Esophagus squamous epithelium (tissue), 5 donors: ENCODE data around the gene UCP2. TPM values are rescaled to one million over a fixed set of nuclear protein-coding genes. Genes with fewer than 3 reads are reported as not detected.

ENCODE experiments used
- DNase-seq: peaks from one replicate; lab custom pipeline; 2025; lab: John Stamatoyannopoulos, UW
- H3K27ac ChIP-seq, 4 donors: fragments of 200-600 bp; sonication (generic); one replicate each; pipeline ENCODE4 v1.5.1; 2016 to 2019; ENCODE audit warnings: mild to moderate bottlenecking in 1 of 4
- H3K27me3 ChIP-seq, 4 donors: fragments of 200-600 bp; sonication (generic); 1 replicate in 3 of 4; 2 replicates in 1 of 4; pipeline versions ENCODE4 v1.5.1 to v1.6.0; 2017 to 2021; ENCODE audit warnings: antibody characterized with exemption in 1 of 4
- H3K36me3 ChIP-seq, 3 donors: fragments of 200-600 bp; sonication (generic); one replicate each; pipeline ENCODE4 v1.5.1; 2016 to 2019
- H3K4me1 ChIP-seq, 3 donors: fragments of 200-600 bp; sonication (generic); one replicate each; pipeline ENCODE4 v1.5.1; 2017 to 2019
- H3K4me3 ChIP-seq, 4 donors: fragments of 200-600 bp; sonication (generic); 1 replicate in 3 of 4; 2 replicates in 1 of 4; pipeline ENCODE4 v1.5.1; 2016 to 2019; ENCODE audit warnings: mild to moderate bottlenecking in 2 of 4, moderate library complexity in 1 of 4
- H3K9me3 ChIP-seq, 3 donors: fragments of 200-600 bp; sonication (generic); one replicate each; pipeline ENCODE4 v1.5.1; 2016 to 2019
- CTCF ChIP-seq, 6 experiments: fragments of 450-650 bp in 4 of 6; fragments of 200-600 bp in 2 of 6; sonication (generic) in 2 of 6; IDR thresholded peaks; one replicate each; pipeline ENCODE4 v1.5.1; 2016 to 2019; ENCODE audit warnings: antibody characterized with exemption in 6 of 6, mild to moderate bottlenecking in 4 of 6, moderate library complexity in 4 of 6
- POLR2A ChIP-seq, 4 donors: fragments of 450-650 bp; IDR thresholded peaks; one replicate each; pipeline ENCODE4 v1.6.1; 2017; ENCODE audit warnings: antibody characterized with exemption in 4 of 4, mild to moderate bottlenecking in 4 of 4, moderate library complexity in 3 of 4
- WGBS, 2 donors: methylation state at CpG; one replicate each; pipeline ENCODE4 v1.1.5; 2018; 5-methylcytosine and 5-hydroxymethylcytosine counted together
- intact Hi-C: fragments of 100-400 bp; cut with DNase I; formaldehyde crosslinking; loops from one replicate; pipeline ENCODE4 v1.15.0; 2022
- total RNA-seq, 4 donors: library from RNA; depleted of rRNA; stranded (reverse); fragments of >200 nt; gene quantifications; one replicate each; pipeline ENCODE4 v1.1.0, GENCODE V29; 2016
- donor health status: DM: yes; HTN: yes; CAD: no.

UCP2 gene
- total RNA-seq, 4 donors from 2014 or later: 4.0 to 26.7 (median 7.1) TPM

GRCh38 chr11:73950869-73951710 is 31.6 kb downstream of the UCP2 start, which contains the start of gene DNAJB13:
TSS of gene DNAJB13 (plus strand) at chr11:73951026. CDS start at chr11:73951070, 44 bp downstream.
- WGBS, 2 donors: 67 to 79% methylated on average over 11 to 12 of the region's 12 CpGs
- Histone ChIP-seq H3K9me3 (no peaks in the 10 kb centered on the region), H3K4me3 (no peak within 1 kb of the TSS), H3K27me3 (no peaks in the 10 kb centered on the region), H3K4me1 (peaks cover 0 to 3% (median 0%) of the 10 kb centered on the region in 3 donors), H3K27ac (no peak within 1 kb of the TSS), H3K36me3 (no peaks in the 10 kb centered on the region)
- DNase-seq: no peak
- intact Hi-C loops: no loop called here
- no peak for TF ChIP-seq CTCF (IDR thresholded peaks at IDR 0.05)
- TF ChIP-seq POLR2A (IDR thresholded peaks at IDR 0.05): no peak

- H3K36me3 ChIP-seq: no peaks in the 10 kb centered on the region
- H3K4me1 ChIP-seq: no peaks in the 10 kb centered on the region
- no peak overlapping the region for H3K27ac ChIP-seq
- H3K4me3 ChIP-seq: no peak overlapping the region
- H3K9me3 ChIP-seq: no peaks in the 10 kb centered on the region
- no peak for DNase-seq
- TF ChIP-seq POLR2A (IDR thresholded peaks at IDR 0.05) (no peak), CTCF (IDR thresholded peaks at IDR 0.05) (no peak)
- WGBS, 2 donors: 90 to 92% methylated on average over 5 of the region's 5 CpGs
- intact Hi-C loops: no loop called here
- H3K27me3 ChIP-seq: no peaks in the 10 kb centered on the region
These were observed 32.7 kb downstream of the UCP2 start for GRCh38 chr11:73949912-73950311.

GRCh38 chr11:73949246-73949645 is 33.4 kb downstream of the UCP2 start:
- intact Hi-C loops: no loop called here
- Histone ChIP-seq H3K4me3 (no peak overlapping the region), H3K27me3 (no peaks in the 10 kb centered on the region), H3K9me3 (no peaks in the 10 kb centered on the region), H3K4me1 (no peaks in the 10 kb centered on the region), H3K36me3 (no peaks in the 10 kb centered on the region), H3K27ac (no peak overlapping the region)
- 65 to 79% methylated on average over 4 of the region's 4 CpGs for WGBS, 2 donors
- no peak for DNase-seq
- TF ChIP-seq CTCF (IDR thresholded peaks at IDR 0.05) (no peak), POLR2A (IDR thresholded peaks at IDR 0.05) (no peak)

- H3K9me3 ChIP-seq: no peaks in the 10 kb centered on the region
- H3K27me3 ChIP-seq: no peaks in the 10 kb centered on the region
- 77 to 79% methylated on average over 10 to 13 of the region's 13 CpGs for WGBS, 2 donors
- no peak for TF ChIP-seq CTCF (IDR thresholded peaks at IDR 0.05)
- TF ChIP-seq POLR2A (IDR thresholded peaks at IDR 0.05): no peak
- no peak for DNase-seq
- intact Hi-C loops: no loop called here
- no peak overlapping the region for H3K27ac ChIP-seq
- H3K4me3 ChIP-seq: no peak overlapping the region
- peaks cover 0 to 8% (median 0%) of the 10 kb centered on the region in 3 donors for H3K4me1 ChIP-seq
- H3K36me3 ChIP-seq: no peaks in the 10 kb centered on the region
These were observed 35.7 kb downstream of the UCP2 start for GRCh38 chr11:73946798-73947458.

GRCh38 chr11:73945396-73945795 is 37.2 kb downstream of the UCP2 start:
- no peak for DNase-seq
- intact Hi-C loops: no loop called here

More at GRCh38 chr11:73945396-73945795, 37.2 kb downstream of the UCP2 start:
- no peaks in the 10 kb centered on the region for H3K27me3 ChIP-seq
- peaks cover 0 to 8% (median 0%) of the 10 kb centered on the region in 3 donors for H3K4me1 ChIP-seq
- 60 to 65% methylated on average over 4 of the region's 4 CpGs for WGBS, 2 donors
- TF ChIP-seq POLR2A (IDR thresholded peaks at IDR 0.05): no peak
- no peak for TF ChIP-seq CTCF (IDR thresholded peaks at IDR 0.05)
- H3K9me3 ChIP-seq: no peaks in the 10 kb centered on the region
- no peak overlapping the region for H3K4me3 ChIP-seq
- H3K36me3 ChIP-seq: no peaks in the 10 kb centered on the region
- no peak overlapping the region for H3K27ac ChIP-seq
